HCT116 (cell line): Measurements from ENCODE around the gene TNXB.

Experiments
- CTCF ChIP-seq, 3 experiments: fragments of 200-600 bp in 1 of 3; sonication (generic) in 1 of 3; IDR thresholded peaks in 2 of 3; conservative IDR thresholded peaks in 1 of 3; 2 replicates each; pipeline ENCODE4 v1.5.1; 2012 to 2017; ENCODE audit warnings: low read depth in 2 of 3, low read length in 2 of 3, antibody characterized with exemption in 1 of 3, borderline replicate concordance in 1 of 3, control low read depth in 1 of 3, mild to moderate bottlenecking in 1 of 3, mixed read lengths in 1 of 3, mixed run types in 1 of 3, moderate library complexity in 1 of 3; ENCODE audit not compliant: insufficient read depth in 1 of 3
- EZH2 ChIP-seq: fragments of 200-600 bp; sonication (generic); IDR thresholded peaks from 2 replicates; pipeline ENCODE4 v1.6.1; 2017; ENCODE audit warnings: antibody characterized with exemption, mixed run types
- POLR2AphosphoS5 ChIP-seq: IDR thresholded peaks from 2 replicates; pipeline ENCODE4 v1.6.1; 2011; ENCODE audit warnings: mild to moderate bottlenecking, low read depth, low read length, moderate library complexity
- RAD21 ChIP-seq: IDR thresholded peaks from 2 replicates; pipeline ENCODE4 v1.6.1; 2012; ENCODE audit warnings: low read depth, mild to moderate bottlenecking
- TF ChIP-seq, protein P1 (sequence below): IDR thresholded peaks from 2 replicates; pipeline ENCODE4 v1.6.1; 2012

GRCh38 chr6:32073101-32073500 lies 36.0 kb downstream of the TNXB start:
- TF ChIP-seq, protein P1, sequence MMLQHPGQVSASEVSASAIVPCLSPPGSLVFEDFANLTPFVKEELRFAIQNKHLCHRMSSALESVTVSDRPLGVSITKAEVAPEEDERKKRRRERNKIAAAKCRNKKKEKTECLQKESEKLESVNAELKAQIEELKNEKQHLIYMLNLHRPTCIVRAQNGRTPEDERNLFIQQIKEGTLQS: no peak
- TF ChIP-seq CTCF (IDR thresholded peaks at IDR 0.05 in 2 of 3, conservative IDR thresholded peaks at IDR 0.05 in 1 of 3; ENCODE audit: borderline replicate concordance in 1 of 3, insufficient read depth in 1 of 3, low read depth in 2 of 3, low read length in 2 of 3) (no peak), POLR2AphosphoS5 (no peak), EZH2 (no peak), RAD21 (no peak)
